Hepatocyte (in vitro differentiated cells): ENCODE measurements around the gene ENOPH1.

Experiments used
- EZH2 ChIP-seq: fragments of 200-600 bp; sonication (generic); IDR thresholded peaks from 2 replicates; pipeline ENCODE4 v1.6.1; 2016; ENCODE audit warnings: antibody characterized with exemption, mild to moderate bottlenecking, borderline replicate concordance
- TF ChIP-seq, protein P1 (sequence below): fragments of 200-600 bp; sonication (generic); IDR thresholded peaks from 2 replicates; pipeline ENCODE4 v1.5.1; 2016; ENCODE audit warnings: antibody characterized with exemption, mild to moderate bottlenecking; ENCODE audit not compliant: poor library complexity

GRCh38 chr4:82467471-82467870, 37.1 kb downstream of the ENOPH1 start:
- TF ChIP-seq, protein P1, sequence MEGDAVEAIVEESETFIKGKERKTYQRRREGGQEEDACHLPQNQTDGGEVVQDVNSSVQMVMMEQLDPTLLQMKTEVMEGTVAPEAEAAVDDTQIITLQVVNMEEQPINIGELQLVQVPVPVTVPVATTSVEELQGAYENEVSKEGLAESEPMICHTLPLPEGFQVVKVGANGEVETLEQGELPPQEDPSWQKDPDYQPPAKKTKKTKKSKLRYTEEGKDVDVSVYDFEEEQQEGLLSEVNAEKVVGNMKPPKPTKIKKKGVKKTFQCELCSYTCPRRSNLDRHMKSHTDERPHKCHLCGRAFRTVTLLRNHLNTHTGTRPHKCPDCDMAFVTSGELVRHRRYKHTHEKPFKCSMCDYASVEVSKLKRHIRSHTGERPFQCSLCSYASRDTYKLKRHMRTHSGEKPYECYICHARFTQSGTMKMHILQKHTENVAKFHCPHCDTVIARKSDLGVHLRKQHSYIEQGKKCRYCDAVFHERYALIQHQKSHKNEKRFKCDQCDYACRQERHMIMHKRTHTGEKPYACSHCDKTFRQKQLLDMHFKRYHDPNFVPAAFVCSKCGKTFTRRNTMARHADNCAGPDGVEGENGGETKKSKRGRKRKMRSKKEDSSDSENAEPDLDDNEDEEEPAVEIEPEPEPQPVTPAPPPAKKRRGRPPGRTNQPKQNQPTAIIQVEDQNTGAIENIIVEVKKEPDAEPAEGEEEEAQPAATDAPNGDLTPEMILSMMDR: no peak
- no peak for TF ChIP-seq EZH2
